Upper lobe of left lung (tissue), 6 donors: ENCODE measurements around the gene NOCT. TPM values are rescaled to one million over a fixed set of nuclear protein-coding genes. Genes with fewer than 3 reads are reported as not detected.
"Not testable (repeated sequence)": the region's sequence is repeated elsewhere in the genome, so short reads cannot be mapped to it uniquely, and the experiment has no call there.

Experiments
- ATAC-seq, 2 donors: fragments of 200-7000 bp; cut with Tn5 transposase; one replicate each; pipeline ENCODE4 v1.9.1; 2022; ENCODE audit warnings: mild to moderate bottlenecking in 2 of 2, moderate library complexity in 2 of 2; ENCODE audit not compliant: low FRiP score in 2 of 2
- DNase-seq, 2 donors: peaks; one replicate each; pipeline ENCODE4 v3.0.0-alpha.2; 2019 to 2020
- H3K27ac ChIP-seq, 4 donors: fragments of 200-600 bp; sonication (generic); one replicate each; pipeline ENCODE4 v1.5.1; 2016 to 2019
- H3K27me3 ChIP-seq, 4 donors: fragments of 200-600 bp; sonication (generic); one replicate each; pipeline ENCODE4 v1.5.1; 2017 to 2019
- H3K36me3 ChIP-seq, 4 donors: fragments of 200-600 bp; sonication (generic); one replicate each; pipeline ENCODE4 v1.5.1; 2016 to 2019
- H3K4me1 ChIP-seq, 4 donors: fragments of 200-600 bp; sonication (generic); one replicate each; pipeline ENCODE4 v1.5.1; 2018 to 2019
- H3K4me3 ChIP-seq, 4 donors: fragments of 200-600 bp; sonication (generic); one replicate each; pipeline ENCODE4 v1.5.1; 2017 to 2019; ENCODE audit warnings: mild to moderate bottlenecking in 2 of 4, moderate library complexity in 1 of 4
- H3K9me3 ChIP-seq, 4 donors: fragments of 200-600 bp; sonication (generic); one replicate each; pipeline ENCODE4 v1.5.1; 2018 to 2019
- EP300 ChIP-seq, 4 donors: sonication (generic); formaldehyde crosslinking; IDR thresholded peaks; one replicate each; pipeline ENCODE4 v1.5.1; 2017; ENCODE audit warnings: antibody characterized with exemption in 4 of 4, control low read depth in 2 of 4
- POLR2A ChIP-seq, 4 donors: fragments of 450-650 bp; IDR thresholded peaks; one replicate each; pipeline ENCODE4 v1.5.1; 2016 to 2017; ENCODE audit warnings: antibody characterized with exemption in 4 of 4, mild to moderate bottlenecking in 2 of 4
- POLR2AphosphoS5 ChIP-seq, 2 donors: sonication (generic); formaldehyde crosslinking; IDR thresholded peaks; one replicate each; pipeline ENCODE4 v1.5.1; 2017; ENCODE audit warnings: antibody characterized with exemption in 2 of 2
- WGBS, 2 donors: methylation state at CpG; one replicate each; pipeline ENCODE4 v1.1.5; 2017 to 2018; 5-methylcytosine and 5-hydroxymethylcytosine counted together
- total RNA-seq, 6 donors: library from RNA; depleted of rRNA in 4 of 6; stranded (reverse); fragments of >200 nt in 4 of 6; gene quantifications; one replicate each; pipeline versions ENCODE4 v1.1.0 to v1.2.1, GENCODE V29; 2016 to 2021
- TF ChIP-seq, protein P1 (sequence below), 6 experiments: fragments of 450-650 bp in 4 of 6; fragments of 200-600 bp in 2 of 6; sonication (generic) in 2 of 6; IDR thresholded peaks; one replicate each; pipeline ENCODE4 v1.5.1; 2016 to 2019; ENCODE audit warnings: antibody characterized with exemption in 6 of 6
- donor health status: DM: no; HTN: no; CAD: no; lungs with moderate emphysema.
- donor health status: DM: no; HTN: yes; CAD: no; lungs with severe emphysema.

The NOCT gene
- total RNA-seq, 6 donors from 2014 or later, result 1.9 to 14.3 (median 4.7) TPM

DNA sequence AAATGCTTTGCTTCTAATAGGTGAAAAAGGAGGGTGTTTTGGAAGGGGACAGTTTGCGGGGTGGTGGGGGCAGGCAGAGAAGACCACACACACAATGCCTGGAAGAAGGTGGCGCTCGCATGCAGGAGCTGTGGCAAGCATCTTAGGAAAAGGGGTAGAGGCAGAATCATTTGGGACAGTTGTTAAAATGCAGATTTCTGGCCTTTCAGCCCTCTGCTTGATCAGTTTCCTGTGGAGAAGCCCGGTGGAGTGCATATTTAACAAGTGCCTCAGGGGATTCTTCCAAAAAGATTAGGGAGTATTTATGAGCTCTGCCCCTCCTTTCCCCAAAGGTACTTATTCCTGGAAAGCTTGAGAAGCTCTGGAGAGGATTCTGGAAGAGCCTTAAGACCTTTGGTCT lies 4.8 kb downstream of the NOCT start:
- DNase-seq (no peak), ATAC-seq (no peak)
- Histone ChIP-seq H3K4me1 (peaks cover 5 to 36% (median 14%) of the 10 kb centered on the region in 4 donors), H3K9me3 (no peaks in the 10 kb centered on the region), H3K4me3 (no peak overlapping the region), H3K27ac (no peak overlapping the region), H3K36me3 (no peaks in the 10 kb centered on the region), H3K27me3 (no peaks in the 10 kb centered on the region)
- TF ChIP-seq EP300 (IDR thresholded peaks at IDR 0.05), result no peak
- TF ChIP-seq, protein P1, sequence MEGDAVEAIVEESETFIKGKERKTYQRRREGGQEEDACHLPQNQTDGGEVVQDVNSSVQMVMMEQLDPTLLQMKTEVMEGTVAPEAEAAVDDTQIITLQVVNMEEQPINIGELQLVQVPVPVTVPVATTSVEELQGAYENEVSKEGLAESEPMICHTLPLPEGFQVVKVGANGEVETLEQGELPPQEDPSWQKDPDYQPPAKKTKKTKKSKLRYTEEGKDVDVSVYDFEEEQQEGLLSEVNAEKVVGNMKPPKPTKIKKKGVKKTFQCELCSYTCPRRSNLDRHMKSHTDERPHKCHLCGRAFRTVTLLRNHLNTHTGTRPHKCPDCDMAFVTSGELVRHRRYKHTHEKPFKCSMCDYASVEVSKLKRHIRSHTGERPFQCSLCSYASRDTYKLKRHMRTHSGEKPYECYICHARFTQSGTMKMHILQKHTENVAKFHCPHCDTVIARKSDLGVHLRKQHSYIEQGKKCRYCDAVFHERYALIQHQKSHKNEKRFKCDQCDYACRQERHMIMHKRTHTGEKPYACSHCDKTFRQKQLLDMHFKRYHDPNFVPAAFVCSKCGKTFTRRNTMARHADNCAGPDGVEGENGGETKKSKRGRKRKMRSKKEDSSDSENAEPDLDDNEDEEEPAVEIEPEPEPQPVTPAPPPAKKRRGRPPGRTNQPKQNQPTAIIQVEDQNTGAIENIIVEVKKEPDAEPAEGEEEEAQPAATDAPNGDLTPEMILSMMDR (IDR thresholded peaks at IDR 0.05), result no peak
- TF ChIP-seq POLR2AphosphoS5 (IDR thresholded peaks at IDR 0.05), result no peak
- TF ChIP-seq POLR2A (IDR thresholded peaks at IDR 0.05), result no peak
- whole genome bisulfite sequencing, 2 donors, result 74 to 83% methylated on average over 4 of the region's 4 CpGs

DNA sequence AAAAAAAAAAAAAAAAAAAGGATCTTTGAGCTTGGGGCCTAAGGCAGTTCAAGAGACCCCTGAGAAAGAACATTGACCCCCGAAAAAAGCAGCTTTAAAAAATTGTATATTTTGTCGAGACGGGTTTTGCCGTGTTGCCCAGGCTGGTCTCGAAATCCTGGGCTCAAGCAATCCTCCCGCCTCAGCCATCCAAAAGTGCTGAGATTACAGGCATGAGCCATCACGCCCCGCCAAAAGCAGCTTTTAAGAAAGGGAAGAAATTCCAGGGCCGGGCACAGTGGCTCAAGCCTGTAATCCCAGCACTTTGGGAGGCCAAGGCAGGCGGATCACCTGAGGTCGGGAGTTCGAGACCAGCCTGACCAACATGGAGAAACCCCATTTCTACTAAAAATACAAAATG lies 5.5 kb downstream of the NOCT start:
- H3K9me3 ChIP-seq, ATAC-seq, H3K27me3 ChIP-seq, H3K27ac ChIP-seq, H3K4me3 ChIP-seq, DNase-seq, H3K36me3 ChIP-seq: not testable (repeated sequence)
- 88 to 91% methylated on average over 12 of the region's 12 CpGs for WGBS, 2 donors
- H3K4me1 ChIP-seq, result peaks cover 5 to 34% (median 14%) of the 10 kb centered on the region in 4 donors

DNA sequence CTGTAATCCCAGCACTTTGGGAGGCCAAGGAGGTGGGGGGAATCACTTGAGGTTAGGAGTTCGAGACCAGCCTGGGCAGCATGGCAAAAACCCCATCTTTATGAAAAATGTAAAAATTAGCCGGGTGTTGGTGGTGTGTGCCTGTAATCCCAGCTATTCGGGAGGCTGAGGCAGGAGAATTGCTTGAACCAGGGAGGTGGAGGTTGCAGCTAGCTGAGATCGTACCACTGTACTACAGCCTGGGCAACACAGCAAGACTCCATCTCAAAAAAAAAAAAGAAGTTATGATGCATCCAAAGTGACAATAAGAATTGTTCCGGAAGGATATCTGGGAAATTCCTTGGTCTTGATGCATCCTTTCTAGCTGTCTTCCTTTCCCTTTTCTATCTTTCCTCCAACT lies 7.3 kb downstream of the NOCT start:
- WGBS, 2 donors, result 96 to 99% methylated on average over 5 of the region's 5 CpGs
- Histone ChIP-seq H3K27me3 (no peaks in the 10 kb centered on the region), H3K9me3 (no peaks in the 10 kb centered on the region), H3K27ac (no peak overlapping the region), H3K4me1 (peaks cover 0 to 19% (median 8%) of the 10 kb centered on the region in 4 donors), H3K4me3 (no peak overlapping the region), H3K36me3 (no peaks in the 10 kb centered on the region)
- ATAC-seq, result no peak
- TF ChIP-seq POLR2AphosphoS5 (IDR thresholded peaks at IDR 0.05) (no peak), EP300 (IDR thresholded peaks at IDR 0.05) (no peak), POLR2A (IDR thresholded peaks at IDR 0.05) (no peak)
- TF ChIP-seq, protein P1 (IDR thresholded peaks at IDR 0.05), result no peak
- DNase-seq, result no peak

DNA sequence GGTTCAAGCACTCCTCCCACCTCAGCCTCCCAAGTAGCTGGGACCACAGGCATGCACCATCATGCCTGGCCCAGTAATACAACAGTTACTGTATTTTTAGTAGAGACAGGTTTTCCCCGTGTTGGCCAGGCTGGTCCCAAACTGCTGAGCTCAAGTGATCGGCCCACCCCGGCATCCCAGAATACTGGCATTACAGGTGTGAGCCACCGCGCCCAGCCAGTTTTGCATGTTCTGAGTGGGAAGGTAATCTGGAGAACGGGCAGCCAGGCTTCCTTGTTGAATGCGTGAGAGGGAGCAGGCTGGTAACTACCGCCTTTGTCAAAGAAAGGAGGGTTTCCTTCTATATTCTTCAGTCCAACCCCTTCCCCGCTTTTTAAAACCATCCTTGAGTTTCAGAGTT lies 9.1 kb downstream of the NOCT start:
- H3K27ac ChIP-seq, result no peak overlapping the region
- H3K4me1 ChIP-seq, result peaks cover 0 to 4% (median 0%) of the 10 kb centered on the region in 4 donors
- no peaks in the 10 kb centered on the region for H3K36me3 ChIP-seq
- H3K27me3 ChIP-seq, result no peaks in the 10 kb centered on the region
- no peaks in the 10 kb centered on the region for H3K9me3 ChIP-seq
- TF ChIP-seq EP300 (IDR thresholded peaks at IDR 0.05), result no peak
- TF ChIP-seq POLR2AphosphoS5 (IDR thresholded peaks at IDR 0.05), result no peak
- no peak for TF ChIP-seq POLR2A (IDR thresholded peaks at IDR 0.05)
- TF ChIP-seq, protein P1 (IDR thresholded peaks at IDR 0.05), result no peak
- no peak for DNase-seq
- no peak for ATAC-seq
- H3K4me3 ChIP-seq, result no peak overlapping the region
- 90 to 92% methylated on average over 9 of the region's 9 CpGs for WGBS, 2 donors

DNA sequence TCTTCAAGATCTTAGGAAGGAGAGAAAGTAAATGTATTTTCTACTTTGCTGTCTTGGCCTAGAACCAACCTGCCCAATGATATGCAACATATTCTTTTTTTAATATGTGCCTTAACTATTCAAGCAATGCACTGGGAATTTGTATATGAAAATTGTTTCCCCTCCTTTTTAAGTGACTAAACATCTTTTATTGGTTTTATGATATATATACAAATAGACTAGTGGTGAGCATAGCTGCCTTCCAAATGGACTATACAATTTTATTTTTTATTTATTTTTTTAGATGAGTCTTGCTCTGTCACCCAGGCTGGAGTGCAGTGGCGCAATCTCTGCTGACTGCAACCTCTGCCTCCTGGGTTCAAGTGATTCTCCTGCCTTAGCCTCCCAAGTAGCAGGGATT lies 10.3 kb downstream of the NOCT start:
- ATAC-seq (no peak), DNase-seq (no peak)
- no peak for TF ChIP-seq EP300 (IDR thresholded peaks at IDR 0.05)
- no peak for TF ChIP-seq POLR2A (IDR thresholded peaks at IDR 0.05)
- no peak for TF ChIP-seq POLR2AphosphoS5 (IDR thresholded peaks at IDR 0.05)
- TF ChIP-seq, protein P1 (IDR thresholded peaks at IDR 0.05), result no peak
- H3K9me3 ChIP-seq, result no peaks in the 10 kb centered on the region
- no peak overlapping the region for H3K4me3 ChIP-seq
- peaks cover 0 to 4% (median 2%) of the 10 kb centered on the region in 4 donors for H3K4me1 ChIP-seq
- no peaks in the 10 kb centered on the region for H3K27me3 ChIP-seq
- WGBS, 2 donors, result 100% methylated on average over 1 of the region's 1 CpG
- H3K36me3 ChIP-seq, result no peaks in the 10 kb centered on the region
- no peak overlapping the region for H3K27ac ChIP-seq
